ENCODE measurements around the gene TRIM2. TPM values are rescaled to one million over a fixed set of nuclear protein-coding genes. Genes with fewer than 3 reads are reported as not detected.
A peak's percentile ranks its signal among the peaks of the same experiment; 100 is the strongest.

TRIM2 gene
- total RNA-seq, 1 donor from 2014 or later: not detected

DNA sequence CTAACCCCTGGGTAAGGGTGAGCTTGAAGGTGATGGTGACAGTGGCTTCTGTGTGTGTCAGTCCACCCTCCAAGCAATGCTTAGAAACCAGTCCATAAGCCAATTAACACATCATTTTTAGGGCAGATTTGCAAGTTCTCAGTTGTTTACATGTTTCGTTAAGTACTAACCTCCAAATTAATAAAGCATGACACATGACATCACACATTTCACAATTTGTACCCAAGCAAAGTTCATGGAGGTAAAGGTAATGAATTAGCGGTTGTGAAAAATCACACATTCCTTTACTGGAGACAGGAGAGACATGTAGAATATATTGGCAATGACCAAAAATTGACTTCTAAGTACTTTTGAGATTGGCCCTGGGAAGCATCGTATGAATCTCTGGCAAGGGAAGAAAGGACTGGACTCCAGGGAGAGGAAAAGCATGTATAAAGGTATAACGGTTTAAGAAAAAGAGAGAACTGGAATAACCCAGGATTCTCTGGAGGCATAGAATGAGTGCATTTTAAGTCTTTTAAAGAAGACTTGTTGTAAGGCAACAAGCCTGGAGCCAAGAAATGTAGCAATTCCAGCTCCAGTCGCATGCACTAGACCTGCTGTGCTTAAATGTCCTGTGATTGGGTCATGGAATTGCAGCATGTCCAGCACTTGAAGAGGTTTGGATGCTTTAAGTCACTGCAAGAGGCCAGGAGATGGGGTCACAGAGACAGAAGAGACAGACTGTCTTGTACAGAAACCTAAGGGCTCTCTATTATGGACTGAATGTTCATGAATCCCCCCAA is 34.1 kb downstream of the TRIM2 start:
- Mint-ChIP-seq H3K4me1 (peaks cover 12% of the 10 kb centered on the region), H3K27ac (no peak overlapping the region), H3K9me3 (no peaks in the 10 kb centered on the region), H3K27me3 (peaks cover 5% of the 10 kb centered on the region), H3K36me3 (ENCODE audit: low read depth) (no peaks in the 10 kb centered on the region), H3K4me3 (no peak overlapping the region)
- intact Hi-C loops (cut with micrococcal nuclease): no loop called here
- no peak for DNase-seq

DNA sequence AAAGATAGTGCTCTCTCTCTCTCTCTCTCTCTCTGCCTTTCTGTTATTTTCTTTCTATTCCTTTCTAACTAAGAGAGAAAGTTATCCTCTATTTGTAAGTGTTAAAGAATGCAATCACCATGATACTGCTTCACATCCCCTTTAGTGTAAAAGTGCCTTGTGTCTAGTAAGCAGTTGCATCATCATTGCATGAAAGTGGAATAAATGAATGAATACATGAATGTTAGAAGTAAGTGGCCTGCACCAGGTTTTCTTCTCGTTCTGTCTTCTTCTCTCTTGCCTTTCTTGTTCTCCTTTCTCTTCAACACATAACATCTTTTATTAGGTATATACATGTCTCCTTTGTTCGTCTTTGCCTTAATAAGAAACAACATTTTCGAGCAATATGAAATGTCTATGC is 35.2 kb downstream of the TRIM2 start:
- H3K4me1 Mint-ChIP-seq: peaks cover 7% of the 10 kb centered on the region
- no peak for DNase-seq
- intact Hi-C loops (cut with micrococcal nuclease): no loop called here
- H3K36me3 Mint-ChIP-seq (ENCODE audit: low read depth): no peaks in the 10 kb centered on the region
- peaks cover 5% of the 10 kb centered on the region for H3K27me3 Mint-ChIP-seq
- H3K4me3 Mint-ChIP-seq: no peak overlapping the region
- H3K27ac Mint-ChIP-seq: no peak overlapping the region
- no peaks in the 10 kb centered on the region for H3K9me3 Mint-ChIP-seq

DNA sequence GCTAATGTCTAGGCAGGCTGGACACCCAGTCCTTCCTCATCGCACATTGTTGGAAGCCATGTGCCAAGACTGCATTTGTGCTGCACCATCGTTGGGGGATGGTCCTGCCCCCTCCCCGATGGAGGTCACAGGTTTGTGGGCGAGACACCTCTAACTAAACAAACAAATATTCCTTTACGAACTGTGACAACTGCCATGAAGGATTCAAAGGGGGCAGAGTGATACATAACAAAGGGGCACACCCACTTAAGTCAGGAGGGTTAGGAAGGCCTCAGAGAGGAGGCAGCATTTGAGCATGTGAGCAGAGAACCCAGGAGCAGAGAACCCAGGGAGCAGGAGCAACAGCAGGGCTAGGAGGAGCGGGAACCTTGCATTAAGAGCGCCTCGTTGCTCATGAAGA is 37.1 kb downstream of the TRIM2 start:
- intact Hi-C loops (cut with micrococcal nuclease): no loop called here
- H3K27ac Mint-ChIP-seq: no peak overlapping the region
- no peaks in the 10 kb centered on the region for H3K36me3 Mint-ChIP-seq (ENCODE audit: low read depth)
- H3K9me3 Mint-ChIP-seq: no peaks in the 10 kb centered on the region
- peaks cover 8% of the 10 kb centered on the region for H3K27me3 Mint-ChIP-seq
- no peak for DNase-seq
- H3K4me1 Mint-ChIP-seq: peaks cover 3% of the 10 kb centered on the region
- no peak overlapping the region for H3K4me3 Mint-ChIP-seq

DNA sequence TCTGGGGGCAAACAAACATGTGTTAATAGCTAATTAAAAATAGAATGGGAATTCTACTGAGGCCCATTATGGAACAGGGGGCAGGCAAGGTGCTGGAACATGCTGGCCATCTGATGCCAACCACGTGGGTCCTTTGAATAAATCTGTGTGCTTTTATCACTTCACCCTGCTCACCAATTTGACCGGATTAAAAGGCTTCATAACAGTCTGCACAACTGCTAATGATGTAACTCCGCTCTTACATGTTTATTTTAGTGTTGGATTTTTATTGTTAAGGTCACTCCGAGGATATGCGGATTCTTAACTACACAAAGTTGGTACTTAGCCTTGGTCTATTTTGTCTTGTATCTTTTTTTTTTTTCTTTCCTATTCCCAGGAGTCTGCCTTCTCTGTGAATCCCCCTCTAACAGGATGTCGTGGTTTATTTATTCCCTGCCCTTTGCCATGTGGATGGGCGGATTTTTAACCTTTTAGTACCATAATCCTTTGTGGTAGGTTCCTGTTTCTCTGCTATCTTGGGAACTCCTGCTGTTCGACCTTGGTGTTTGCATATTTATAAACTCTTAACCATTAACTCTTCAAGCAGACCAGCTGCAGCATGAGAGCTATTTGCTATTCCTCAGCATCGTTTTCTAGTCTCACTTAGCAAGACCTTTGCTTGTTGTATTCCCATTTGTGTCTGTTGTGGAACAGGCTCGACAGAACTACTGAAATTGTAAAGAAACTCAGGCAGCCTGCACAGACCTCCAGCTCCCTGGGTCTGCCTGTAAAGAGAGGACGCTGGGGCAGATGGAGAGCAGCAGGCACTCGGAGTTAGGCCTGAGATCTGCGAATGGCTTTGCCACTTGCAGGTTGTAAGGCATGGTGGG is 38.0 kb downstream of the TRIM2 start:
- Mint-ChIP-seq H3K4me1 (peaks cover 3% of the 10 kb centered on the region), H3K27ac (no peak overlapping the region), H3K9me3 (no peaks in the 10 kb centered on the region), H3K27me3 (peaks cover 8% of the 10 kb centered on the region), H3K4me3 (no peak overlapping the region), H3K36me3 (ENCODE audit: low read depth) (no peaks in the 10 kb centered on the region)
- intact Hi-C loops (cut with micrococcal nuclease): no loop called here
- DNase-seq: no peak

DNA sequence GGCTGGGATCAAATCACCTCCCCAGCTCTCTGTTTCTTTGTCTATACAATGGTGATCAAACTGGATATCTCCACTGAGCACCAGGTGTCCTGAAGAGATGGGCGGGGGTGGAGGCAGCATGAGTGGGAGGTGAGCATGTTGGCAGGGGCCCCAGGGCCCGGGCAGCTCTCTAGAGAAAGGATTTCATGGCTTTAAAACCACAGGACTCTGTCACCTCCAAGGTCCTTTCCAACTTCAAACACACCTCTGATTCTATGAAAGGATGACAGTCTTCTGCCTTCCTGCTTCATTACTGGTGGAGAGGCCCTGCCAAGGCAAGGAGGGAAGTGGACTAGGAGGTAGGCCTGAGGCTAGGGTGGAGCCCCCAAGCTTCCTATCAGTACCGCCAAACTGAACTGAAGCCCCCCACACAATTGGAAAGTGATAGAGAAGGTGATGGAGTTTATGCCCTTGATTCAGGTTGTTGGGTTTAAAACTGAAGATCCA is 38.6 kb downstream of the TRIM2 start:
- Mint-ChIP-seq H3K4me1 (peaks cover 3% of the 10 kb centered on the region), H3K27me3 (peaks cover 8% of the 10 kb centered on the region), H3K4me3 (no peak overlapping the region), H3K27ac (no peak overlapping the region), H3K36me3 (ENCODE audit: low read depth) (no peaks in the 10 kb centered on the region), H3K9me3 (no peaks in the 10 kb centered on the region)
- intact Hi-C loops (cut with micrococcal nuclease): no loop called here
- DNase-seq: no peak

DNA sequence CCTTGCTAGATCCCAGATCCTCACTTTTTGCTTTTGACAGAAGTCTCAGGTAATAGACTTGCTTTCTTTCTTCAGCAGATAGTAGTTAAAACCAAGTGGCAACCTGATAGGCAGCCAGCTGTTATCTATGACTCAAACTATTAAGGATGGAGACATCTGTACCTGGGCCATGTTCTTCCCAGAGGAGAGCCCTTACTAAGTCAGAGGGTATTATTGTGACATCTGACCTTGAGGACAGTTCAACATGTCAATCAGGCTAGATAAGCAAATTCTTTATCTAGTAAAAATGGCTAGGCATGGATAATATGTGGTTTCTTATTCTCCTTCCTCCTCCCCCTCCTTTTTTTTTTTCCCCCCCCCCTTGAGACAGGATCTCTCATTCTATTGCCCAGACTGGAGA is 39.2 kb downstream of the TRIM2 start:
- H3K27ac Mint-ChIP-seq: no peak overlapping the region
- intact Hi-C loops (cut with micrococcal nuclease): no loop called here
- H3K27me3 Mint-ChIP-seq: peaks cover 8% of the 10 kb centered on the region

DNA sequence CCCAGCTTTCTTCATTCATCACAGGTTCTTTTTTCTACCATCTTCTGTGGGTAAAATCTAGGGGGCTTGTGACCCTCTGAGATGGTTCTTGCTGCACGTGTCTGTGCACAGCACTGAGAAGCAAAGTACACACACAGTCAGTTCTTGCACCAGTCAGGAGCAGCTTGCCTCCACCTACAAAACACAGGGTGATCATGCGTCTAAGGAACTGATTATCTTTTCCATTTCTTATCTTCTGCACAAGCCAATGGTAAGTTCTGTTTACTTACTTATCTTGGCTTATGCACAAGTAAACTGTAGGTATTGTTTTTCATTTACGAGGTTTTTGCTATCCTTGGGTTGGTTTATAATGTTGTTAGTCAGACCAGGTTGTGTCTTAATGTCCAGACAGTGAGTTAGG is 40.7 kb downstream of the TRIM2 start:
- Mint-ChIP-seq H3K4me1 (peaks cover 13% of the 10 kb centered on the region), H3K27ac (no peak overlapping the region), H3K9me3 (no peaks in the 10 kb centered on the region), H3K4me3 (no peak overlapping the region), H3K27me3 (peaks cover 8% of the 10 kb centered on the region), H3K36me3 (ENCODE audit: low read depth) (no peaks in the 10 kb centered on the region)
- DNase-seq: no peak
- intact Hi-C loops (cut with micrococcal nuclease): no loop called here

More for the DNA sequence above, 39.2 kb downstream of the TRIM2 start:
- Mint-ChIP-seq H3K4me1 (peaks cover 6% of the 10 kb centered on the region), H3K9me3 (no peaks in the 10 kb centered on the region), H3K36me3 (ENCODE audit: low read depth) (no peaks in the 10 kb centered on the region), H3K4me3 (no peak overlapping the region)
- no peak for DNase-seq

DNA sequence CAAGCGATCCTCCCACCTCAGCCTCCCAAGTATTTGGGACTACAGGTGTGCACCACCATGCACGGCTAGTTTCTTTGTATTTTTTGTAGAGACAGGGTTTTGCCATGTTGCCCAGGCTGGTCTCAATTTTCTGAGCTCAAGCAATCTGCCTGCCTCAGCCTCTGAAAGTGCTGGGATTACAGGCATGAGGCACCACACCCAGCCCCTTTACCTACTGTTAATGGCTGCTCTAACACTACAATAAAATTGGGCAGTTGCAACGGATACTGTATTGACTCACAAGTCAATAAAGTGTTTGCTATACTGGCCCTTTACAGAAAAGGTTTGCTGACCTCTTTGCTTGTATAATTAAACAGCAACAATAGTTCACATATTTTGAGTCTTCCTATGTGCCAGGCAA is 41.5 kb downstream of the TRIM2 start:
- DNase-seq: no peak
- Mint-ChIP-seq H3K36me3 (ENCODE audit: low read depth) (no peaks in the 10 kb centered on the region), H3K4me1 (peaks cover 13% of the 10 kb centered on the region), H3K27me3 (peaks cover 8% of the 10 kb centered on the region), H3K27ac (no peak overlapping the region), H3K9me3 (no peaks in the 10 kb centered on the region), H3K4me3 (no peak overlapping the region)
- intact Hi-C loops (cut with micrococcal nuclease): no loop called here

DNA sequence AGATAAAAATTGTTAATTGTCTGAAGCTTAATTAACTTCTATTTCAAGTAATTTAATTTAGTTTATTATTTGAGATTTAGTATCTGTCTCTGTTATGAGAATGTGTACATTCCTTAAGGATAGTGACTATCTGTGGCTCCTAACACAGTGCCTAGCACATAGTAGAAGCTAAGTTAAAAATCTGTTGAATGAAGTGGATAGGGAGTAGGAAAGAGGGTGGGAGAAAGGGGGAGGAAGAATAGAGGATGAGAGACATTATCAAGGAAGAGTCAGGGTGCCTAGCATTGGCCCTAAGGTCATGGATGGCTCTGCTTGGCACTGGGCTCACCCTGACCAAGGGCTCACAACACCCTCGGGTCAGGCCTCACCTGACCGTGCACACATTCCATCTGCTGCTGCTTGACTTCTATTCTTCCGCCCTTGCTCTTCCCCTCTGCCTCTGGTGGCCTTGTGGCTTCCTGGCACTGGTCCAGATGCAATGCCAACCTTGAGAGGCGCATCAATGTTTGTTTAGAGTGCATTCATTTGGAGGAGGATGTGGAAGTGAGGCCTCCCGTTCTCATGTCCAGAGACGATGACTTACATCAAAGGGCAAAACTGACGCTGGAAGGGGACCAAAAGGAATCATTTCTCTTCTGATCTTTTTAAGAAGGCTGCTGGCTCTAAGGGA is 42.3 kb downstream of the TRIM2 start:
- H3K36me3 Mint-ChIP-seq (ENCODE audit: low read depth): no peaks in the 10 kb centered on the region
- no peaks in the 10 kb centered on the region for H3K9me3 Mint-ChIP-seq
- peaks cover 4% of the 10 kb centered on the region for H3K27me3 Mint-ChIP-seq
- no peak for DNase-seq
- intact Hi-C loops (cut with micrococcal nuclease): no loop called here
- peaks cover 13% of the 10 kb centered on the region for H3K4me1 Mint-ChIP-seq
- no peak overlapping the region for H3K4me3 Mint-ChIP-seq
- H3K27ac Mint-ChIP-seq: no peak overlapping the region

DNA sequence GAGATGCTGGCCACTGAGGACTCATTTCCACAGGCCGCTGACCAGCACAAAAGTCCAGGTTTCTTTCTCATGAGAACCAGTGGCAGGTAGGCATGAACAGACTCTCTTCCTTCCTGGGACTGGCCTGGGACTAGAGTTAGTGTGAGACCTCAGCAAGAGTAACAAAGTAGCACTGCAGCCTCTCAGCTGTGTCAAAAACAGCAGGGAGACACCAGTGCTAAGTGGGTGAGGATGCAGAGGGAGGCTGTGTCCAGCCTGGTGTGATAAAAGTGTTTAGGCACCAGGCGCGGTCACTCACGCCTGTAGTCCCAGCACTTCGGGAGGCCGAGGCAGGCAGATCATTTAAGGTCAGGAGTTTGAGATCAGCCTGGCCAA is 42.9 kb downstream of the TRIM2 start:
- Mint-ChIP-seq H3K36me3 (ENCODE audit: low read depth) (no peaks in the 10 kb centered on the region), H3K4me3 (no peak overlapping the region), H3K9me3 (no peaks in the 10 kb centered on the region), H3K4me1 (peaks cover 13% of the 10 kb centered on the region), H3K27ac (no peak overlapping the region), H3K27me3 (peaks cover 4% of the 10 kb centered on the region)
- DNase-seq: no peak
- intact Hi-C loops (cut with micrococcal nuclease): no loop called here

DNA sequence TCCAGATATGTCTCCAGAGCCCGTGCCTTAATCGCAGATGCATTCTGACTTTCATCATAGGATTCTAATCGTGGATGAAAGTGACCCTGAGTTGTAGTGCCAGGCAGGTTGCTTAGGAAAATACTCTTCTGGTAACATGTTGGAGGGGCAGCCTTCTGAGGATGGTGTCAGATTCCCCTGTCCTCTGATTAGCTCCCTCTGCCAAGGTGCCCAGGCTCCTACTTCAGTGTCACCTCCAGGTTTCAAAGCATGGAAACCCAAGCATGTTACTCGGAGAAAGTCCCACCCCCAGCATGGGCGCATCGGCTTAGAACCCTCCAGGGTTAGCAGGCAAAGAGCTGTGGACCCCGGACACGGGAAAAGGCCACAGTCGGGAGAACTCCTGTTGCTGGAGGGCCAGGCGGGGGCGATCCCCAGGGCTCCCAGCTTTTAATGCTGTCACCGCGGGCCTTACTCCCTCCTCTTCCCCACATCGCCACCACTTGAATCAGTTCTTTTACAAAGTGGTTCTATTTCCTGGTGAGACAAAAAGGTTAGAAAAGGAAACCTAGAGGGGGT is 44.5 kb downstream of the TRIM2 start:
- peaks cover 9% of the 10 kb centered on the region for H3K4me1 Mint-ChIP-seq
- H3K27ac Mint-ChIP-seq: no peak overlapping the region
- no peaks in the 10 kb centered on the region for H3K9me3 Mint-ChIP-seq
- no peak for DNase-seq
- intact Hi-C loops (cut with micrococcal nuclease): loop anchor here (2.0 kb wide), 2 partner anchors 26 to 96 kb away; no protein-coding TSS in a partner anchor
- H3K36me3 Mint-ChIP-seq (ENCODE audit: low read depth): no peaks in the 10 kb centered on the region
- H3K27me3 Mint-ChIP-seq: peaks cover 4% of the 10 kb centered on the region
- peak overlapping the region; percentile 89 for H3K4me3 Mint-ChIP-seq

DNA sequence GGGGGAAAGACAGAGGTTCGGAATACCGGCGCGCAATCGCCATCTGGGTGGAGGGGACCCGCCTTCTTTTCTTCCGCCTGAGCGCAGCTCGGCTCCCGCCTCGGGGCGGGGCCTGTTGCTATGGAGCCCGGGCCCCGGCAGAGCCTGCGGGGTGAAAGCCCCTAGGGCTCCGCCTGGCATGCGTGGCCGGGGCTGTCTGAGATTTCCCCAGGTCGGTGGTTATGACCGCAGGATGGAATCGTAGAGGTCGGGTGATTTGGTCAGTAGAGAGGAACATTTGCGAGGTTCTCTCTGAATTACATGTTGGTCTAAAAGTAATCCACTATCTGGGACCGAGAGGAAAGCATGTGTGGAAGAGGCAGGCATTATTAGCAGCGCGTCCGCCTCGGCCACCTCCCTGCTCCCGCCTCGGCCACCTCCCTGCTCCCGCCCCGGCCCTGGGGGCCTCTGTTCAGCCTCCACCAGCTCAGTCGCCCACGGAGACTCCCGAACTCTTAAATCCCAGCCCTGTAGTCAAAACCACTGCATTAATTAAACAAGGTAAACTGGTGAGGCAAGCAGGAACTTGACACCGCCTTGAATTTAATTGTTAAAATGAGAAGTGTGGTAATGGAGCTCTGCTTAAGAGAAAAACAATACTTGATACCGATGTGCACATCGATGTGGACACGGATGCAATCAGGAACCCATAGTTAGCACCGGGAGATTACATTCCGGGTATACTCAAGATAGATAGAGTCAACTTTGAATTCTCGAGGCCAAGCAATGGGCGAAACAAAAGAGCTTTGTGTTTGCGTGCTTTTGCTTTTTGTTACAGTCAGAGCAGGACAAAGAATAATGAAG is 45.2 kb downstream of the TRIM2 start:
- Mint-ChIP-seq H3K27me3 (peaks cover 2% of the 10 kb centered on the region), H3K9me3 (no peaks in the 10 kb centered on the region), H3K4me3 (peak overlapping the region; percentile 89), H3K36me3 (ENCODE audit: low read depth) (no peaks in the 10 kb centered on the region), H3K27ac (peak overlapping the region; percentile 83), H3K4me1 (peaks cover 9% of the 10 kb centered on the region)
- intact Hi-C loops (cut with micrococcal nuclease): loop anchor here (2.0 kb wide), 2 partner anchors 27 to 97 kb away; no protein-coding TSS in a partner anchor
- DNase-seq: peak; percentile 95

DNA sequence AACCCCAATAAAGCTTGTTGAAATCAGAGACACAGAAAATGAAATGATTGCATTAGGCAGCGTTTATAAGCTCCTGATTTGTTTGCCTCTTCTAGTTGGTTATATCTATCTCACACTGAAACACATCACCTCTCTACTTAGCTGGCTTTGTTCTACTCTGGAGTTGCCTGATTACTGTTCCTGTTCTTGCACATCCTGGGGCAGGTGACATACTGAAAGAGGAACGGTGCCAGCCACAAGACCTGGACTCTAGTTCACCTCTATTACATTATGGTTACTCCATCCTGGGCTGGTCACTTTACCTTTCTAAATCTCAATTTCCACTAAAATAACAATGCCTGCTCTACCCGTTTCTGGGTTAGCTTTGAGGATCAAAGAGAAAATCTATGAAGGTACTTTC is 47.9 kb downstream of the TRIM2 start:
- Mint-ChIP-seq H3K4me3 (no peak overlapping the region), H3K4me1 (peaks cover 9% of the 10 kb centered on the region), H3K36me3 (ENCODE audit: low read depth) (no peaks in the 10 kb centered on the region), H3K27ac (no peak overlapping the region), H3K9me3 (no peaks in the 10 kb centered on the region), H3K27me3 (peaks cover 14% of the 10 kb centered on the region)
- DNase-seq: no peak
- intact Hi-C loops (cut with micrococcal nuclease): no loop called here

All from activated CD4-positive, alpha-beta T cell treated with anti-CD3 and anti-CD28 coated beads, Interleukin-2, amount 10 ng/mL, durations not matched to agents 24 days and 14 days (primary cell).